SK-N-SH (cell line): ENCODE results near the gene SLC17A2. TPM values are rescaled to one million over a fixed set of nuclear protein-coding genes. Genes with fewer than 3 reads are reported as not detected.

Source experiments
- CTCF ChIA-PET: fragments of 300-600, 350-600 bp; formaldehyde crosslinking; extraction: SDS; loops from one replicate; lab custom pipeline; 2021; lab: Yijun Ruan, JAX
- POLR2A ChIA-PET: fragments of 350-600 bp; sonication (Branson Sonifier 250); formaldehyde crosslinking; extraction: SDS; loops from one replicate; lab custom pipeline; 2020; ENCODE audit warnings: antibody characterized with exemption, inconsistent platforms; lab: Yijun Ruan, JAX
- DNase-seq: peaks from one replicate; pipeline ENCODE4 v3.0.0; 2012
- H2AFZ ChIP-seq: fragments of 200-600 bp; sonication (generic); 2 replicates; pipeline ENCODE4 v1.8.1; 2016; ENCODE audit warnings: antibody characterized with exemption, mild to moderate bottlenecking, low read depth
- H3F3A ChIP-seq: fragments of 200-600 bp; sonication (generic); replicated peaks from 2 replicates; pipeline ENCODE3; 2016; ENCODE audit warnings: antibody characterized with exemption, mild to moderate bottlenecking; ENCODE audit not compliant: insufficient read depth
- H3K27ac ChIP-seq, 2 experiments: fragments of 200-500 bp in 1 of 2; fragments of 200-600 bp in 1 of 2; sonication (Bioruptor generic) in 1 of 2; sonication (generic), shearing (Covaris generic) in 1 of 2; 2 replicates each; pipeline versions ENCODE4 v1.5.1 to v1.6.1; 2014 to 2016; ENCODE audit warnings: low read depth in 2 of 2, inconsistent platforms in 1 of 2, low read length in 1 of 2, mild to moderate bottlenecking in 1 of 2, mixed read lengths in 1 of 2
- H3K27me3 ChIP-seq: fragments of 200-600 bp; sonication (generic), shearing (Covaris generic); 2 replicates; pipeline ENCODE4 v1.6.1; 2016; ENCODE audit warnings: mixed run types; ENCODE audit not compliant: insufficient read depth
- H3K36me3 ChIP-seq, 2 experiments: fragments of 200-500 bp in 1 of 2; fragments of 200-600 bp in 1 of 2; sonication (Bioruptor generic) in 1 of 2; sonication (generic) in 1 of 2; replicated peaks in 1 of 2; 2 replicates each; pipeline versions ENCODE3 to v1.5.1; 2014 to 2016; ENCODE audit warnings: low read length in 1 of 2, mild to moderate bottlenecking in 1 of 2; ENCODE audit not compliant: insufficient read depth in 2 of 2, control insufficient read depth in 1 of 2
- H3K4me1 ChIP-seq, 2 experiments: fragments of 200-500 bp in 1 of 2; fragments of 200-600 bp in 1 of 2; sonication (Bioruptor generic) in 1 of 2; sonication (generic), shearing (Covaris generic) in 1 of 2; 2 replicates each; pipeline versions ENCODE4 v1.5.1 to v1.6.1; 2014 to 2016; ENCODE audit warnings: low read depth in 1 of 2, low read length in 1 of 2, mixed run types in 1 of 2; ENCODE audit not compliant: insufficient read depth in 2 of 2, control insufficient read depth in 1 of 2
- H3K4me2 ChIP-seq: fragments of 200-600 bp; sonication (generic), shearing (Covaris generic); 2 replicates; pipeline ENCODE4 v1.6.1; 2017; ENCODE audit warnings: mixed run types
- H3K4me3 ChIP-seq, 2 experiments: fragments of 200-500 bp in 1 of 2; fragments of 200-600 bp in 1 of 2; sonication (Bioruptor generic) in 1 of 2; sonication (generic), shearing (Covaris generic) in 1 of 2; 2 replicates each; pipeline versions ENCODE4 v1.5.1 to v1.8.1; 2014 to 2016; ENCODE audit warnings: low read depth in 2 of 2, inconsistent platforms in 1 of 2, low read length in 1 of 2, mild to moderate bottlenecking in 1 of 2, mixed read lengths in 1 of 2, moderate library complexity in 1 of 2
- H3K79me2 ChIP-seq: fragments of 200-600 bp; sonication (generic); 2 replicates; pipeline ENCODE4 v1.8.1; 2017; ENCODE audit warnings: mild to moderate bottlenecking; ENCODE audit not compliant: insufficient read depth
- H3K9ac ChIP-seq: fragments of 200-600 bp; sonication (generic); 2 replicates; pipeline ENCODE4 v1.6.1; 2017; ENCODE audit warnings: mixed run types
- H3K9me2 ChIP-seq: fragments of 200-600 bp; sonication (generic); 2 replicates; pipeline ENCODE4 v1.6.1; 2017; ENCODE audit warnings: mixed run types
- H3K9me3 ChIP-seq: fragments of 200-600 bp; sonication (generic); 2 replicates; pipeline ENCODE4 v1.6.1; 2017; ENCODE audit warnings: mixed run types, mild to moderate bottlenecking, moderate library complexity
- H4K20me1 ChIP-seq: fragments of 200-600 bp; sonication (generic); 2 replicates; pipeline ENCODE4 v1.6.1; 2017; ENCODE audit warnings: mild to moderate bottlenecking, mixed run types; ENCODE audit not compliant: insufficient read depth
- FOXJ3 ChIP-seq: sonication (generic); formaldehyde crosslinking; IDR thresholded peaks from 2 replicates; pipeline ENCODE4 v1.5.1; 2020; ENCODE audit warnings: mild to moderate bottlenecking, missing genetic modification reagents
- GABPA ChIP-seq: IDR thresholded peaks from 2 replicates; pipeline ENCODE4 v1.4.0; 2012; ENCODE audit warnings: low read depth, mild to moderate bottlenecking
- GATA2 ChIP-seq: sonication (generic); formaldehyde crosslinking; IDR thresholded peaks from 2 replicates; pipeline ENCODE4 v1.5.0; 2020; ENCODE audit warnings: mild to moderate bottlenecking, missing genetic modification reagents
- MAX ChIP-seq: IDR thresholded peaks from 2 replicates; pipeline ENCODE4 v1.4.0; 2012; ENCODE audit warnings: low read depth
- MEF2A ChIP-seq: IDR thresholded peaks from 2 replicates; pipeline ENCODE4 v1.4.0; 2012; ENCODE audit warnings: low read depth, borderline replicate concordance
- NFIC ChIP-seq: IDR thresholded peaks from 2 replicates; pipeline ENCODE4 v1.4.0; 2012; ENCODE audit warnings: borderline replicate concordance
- REST ChIP-seq: IDR thresholded peaks from 2 replicates; pipeline ENCODE4 v1.6.1; 2012; ENCODE audit warnings: mild to moderate bottlenecking, low read depth, low read length, moderate library complexity
- SIN3A ChIP-seq: IDR thresholded peaks from 2 replicates; pipeline ENCODE4 v1.6.1; 2012; ENCODE audit warnings: low read depth, mild to moderate bottlenecking, low read length, moderate library complexity, borderline replicate concordance
- USF1 ChIP-seq: IDR thresholded peaks from 2 replicates; pipeline ENCODE4 v1.4.0; 2012; ENCODE audit warnings: low read depth, borderline replicate concordance
- WGBS: methylation state at CpG from one replicate; pipeline ENCODE4 v1.1.6; 2017; ENCODE audit warnings: low lambda C conversion rate; 5-methylcytosine and 5-hydroxymethylcytosine counted together
- polyA plus RNA-seq, 3 experiments: library from polyadenylated mRNA; depleted of rRNA; stranded (reverse); fragments of >200 nt; gene quantifications; 2 replicates each; pipeline ENCODE4 v1.2.3, GENCODE V29; 2012
- TF ChIP-seq, protein P1 (sequence below): fragments of 200-600 bp; sonication (generic); IDR thresholded peaks from 2 replicates; pipeline ENCODE4 v1.6.1; 2017; ENCODE audit warnings: antibody characterized with exemption, mild to moderate bottlenecking, moderate library complexity
- TF ChIP-seq, protein P2 (sequence below): fragments of 150-350 bp; IDR thresholded peaks from 2 replicates; pipeline ENCODE4 v1.6.1; 2016; ENCODE audit warnings: mild to moderate bottlenecking, low read depth, low read length
- TF ChIP-seq, protein P3 (sequence below): IDR thresholded peaks from 2 replicates; pipeline ENCODE4; 2012

Gene SLC17A2
- polyA plus RNA-seq, 1 of the 3 experiments (the other 2 are of a cell fraction) = not detected

- TF ChIP-seq SIN3A = no peak
- TF ChIP-seq MAX = no peak
- TF ChIP-seq, protein P1, sequence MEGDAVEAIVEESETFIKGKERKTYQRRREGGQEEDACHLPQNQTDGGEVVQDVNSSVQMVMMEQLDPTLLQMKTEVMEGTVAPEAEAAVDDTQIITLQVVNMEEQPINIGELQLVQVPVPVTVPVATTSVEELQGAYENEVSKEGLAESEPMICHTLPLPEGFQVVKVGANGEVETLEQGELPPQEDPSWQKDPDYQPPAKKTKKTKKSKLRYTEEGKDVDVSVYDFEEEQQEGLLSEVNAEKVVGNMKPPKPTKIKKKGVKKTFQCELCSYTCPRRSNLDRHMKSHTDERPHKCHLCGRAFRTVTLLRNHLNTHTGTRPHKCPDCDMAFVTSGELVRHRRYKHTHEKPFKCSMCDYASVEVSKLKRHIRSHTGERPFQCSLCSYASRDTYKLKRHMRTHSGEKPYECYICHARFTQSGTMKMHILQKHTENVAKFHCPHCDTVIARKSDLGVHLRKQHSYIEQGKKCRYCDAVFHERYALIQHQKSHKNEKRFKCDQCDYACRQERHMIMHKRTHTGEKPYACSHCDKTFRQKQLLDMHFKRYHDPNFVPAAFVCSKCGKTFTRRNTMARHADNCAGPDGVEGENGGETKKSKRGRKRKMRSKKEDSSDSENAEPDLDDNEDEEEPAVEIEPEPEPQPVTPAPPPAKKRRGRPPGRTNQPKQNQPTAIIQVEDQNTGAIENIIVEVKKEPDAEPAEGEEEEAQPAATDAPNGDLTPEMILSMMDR = no peak
- no peak for TF ChIP-seq NFIC
- no peak for TF ChIP-seq GABPA
- TF ChIP-seq, protein P2, sequence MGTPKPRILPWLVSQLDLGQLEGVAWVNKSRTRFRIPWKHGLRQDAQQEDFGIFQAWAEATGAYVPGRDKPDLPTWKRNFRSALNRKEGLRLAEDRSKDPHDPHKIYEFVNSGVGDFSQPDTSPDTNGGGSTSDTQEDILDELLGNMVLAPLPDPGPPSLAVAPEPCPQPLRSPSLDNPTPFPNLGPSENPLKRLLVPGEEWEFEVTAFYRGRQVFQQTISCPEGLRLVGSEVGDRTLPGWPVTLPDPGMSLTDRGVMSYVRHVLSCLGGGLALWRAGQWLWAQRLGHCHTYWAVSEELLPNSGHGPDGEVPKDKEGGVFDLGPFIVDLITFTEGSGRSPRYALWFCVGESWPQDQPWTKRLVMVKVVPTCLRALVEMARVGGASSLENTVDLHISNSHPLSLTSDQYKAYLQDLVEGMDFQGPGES = no peak
- TF ChIP-seq, all 33 proteins: peak for 0
These were observed 34.6 kb upstream of the SLC17A2 start (continued) for GRCh38 chr6:25965058-25965457.

DNA sequence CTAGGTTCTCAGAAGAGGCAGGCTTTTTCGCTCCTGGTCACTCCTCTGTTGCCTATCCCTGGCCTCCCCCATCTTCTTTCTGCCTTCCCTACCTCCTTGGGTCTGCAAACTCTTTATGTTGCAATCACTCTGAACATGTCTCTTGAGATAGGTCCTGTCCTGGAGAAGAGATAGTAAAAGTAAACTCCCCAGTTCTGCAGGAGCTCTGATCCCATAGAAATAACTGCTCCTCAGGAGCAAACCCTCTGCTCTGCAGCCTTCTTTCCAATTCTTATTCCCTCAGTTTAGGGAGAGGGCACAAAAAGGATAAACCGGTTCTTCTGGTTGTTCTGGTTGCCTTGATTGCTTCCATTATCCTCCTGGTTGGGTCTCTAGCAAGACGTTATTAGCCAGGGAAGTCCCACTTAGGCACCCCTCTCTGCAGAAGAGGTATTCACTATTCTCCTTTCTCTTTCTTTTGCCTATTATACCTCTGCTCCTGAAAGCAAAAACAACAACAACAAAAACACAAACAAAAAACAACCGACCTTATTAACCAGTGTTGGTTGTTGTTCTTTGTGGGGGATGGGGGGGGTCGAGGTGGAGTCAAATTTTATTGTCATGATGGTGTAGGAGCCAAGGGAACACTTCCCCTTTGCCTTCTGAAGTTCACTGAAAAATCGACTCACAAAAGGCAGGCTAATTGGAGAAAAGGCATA lies 33.1 kb upstream of the SLC17A2 start:
- no peak overlapping the region for H3K4me2 ChIP-seq
- peak overlapping the region in 1 of 2 experiments; percentile 30; a peak in 1 of 4 replicates for H3K4me3 ChIP-seq
- H3K9me2 ChIP-seq = no peaks in the 10 kb centered on the region
- no peak overlapping the region for H3K27ac ChIP-seq
- CTCF ChIA-PET = no interaction called here
- no peak for DNase-seq
- no peaks in the 10 kb centered on the region for H3K79me2 ChIP-seq
- WGBS = 53% methylated on average over 6 of the region's 6 CpGs
- H3F3A ChIP-seq = no peaks in the 10 kb centered on the region
- POLR2A ChIA-PET = no interaction called here
- no peak overlapping the region for H2AFZ ChIP-seq
- TF ChIP-seq, protein P2 = no peak
- TF ChIP-seq REST (no peak), GATA2 (CRISPR knock-in tag) (no peak), FOXJ3 (CRISPR knock-in tag) (no peak), MEF2A (no peak), USF1 (no peak)
- TF ChIP-seq, protein P3, sequence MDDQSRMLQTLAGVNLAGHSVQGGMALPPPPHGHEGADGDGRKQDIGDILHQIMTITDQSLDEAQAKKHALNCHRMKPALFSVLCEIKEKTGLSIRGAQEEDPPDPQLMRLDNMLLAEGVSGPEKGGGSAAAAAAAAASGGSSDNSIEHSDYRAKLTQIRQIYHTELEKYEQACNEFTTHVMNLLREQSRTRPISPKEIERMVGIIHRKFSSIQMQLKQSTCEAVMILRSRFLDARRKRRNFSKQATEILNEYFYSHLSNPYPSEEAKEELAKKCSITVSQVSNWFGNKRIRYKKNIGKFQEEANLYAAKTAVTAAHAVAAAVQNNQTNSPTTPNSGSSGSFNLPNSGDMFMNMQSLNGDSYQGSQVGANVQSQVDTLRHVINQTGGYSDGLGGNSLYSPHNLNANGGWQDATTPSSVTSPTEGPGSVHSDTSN = no peak
- peaks cover 0 to 8% of the 10 kb centered on the region in 2 experiments for H3K36me3 ChIP-seq
- no peaks in the 10 kb centered on the region for H4K20me1 ChIP-seq
- H3K27me3 ChIP-seq = no peaks in the 10 kb centered on the region
- H3K9ac ChIP-seq = no peak overlapping the region
- no peaks in the 10 kb centered on the region for H3K4me1 ChIP-seq
- H3K9me3 ChIP-seq = no peaks in the 10 kb centered on the region
